ENCODE measurements around the gene SRP14.

DNA sequence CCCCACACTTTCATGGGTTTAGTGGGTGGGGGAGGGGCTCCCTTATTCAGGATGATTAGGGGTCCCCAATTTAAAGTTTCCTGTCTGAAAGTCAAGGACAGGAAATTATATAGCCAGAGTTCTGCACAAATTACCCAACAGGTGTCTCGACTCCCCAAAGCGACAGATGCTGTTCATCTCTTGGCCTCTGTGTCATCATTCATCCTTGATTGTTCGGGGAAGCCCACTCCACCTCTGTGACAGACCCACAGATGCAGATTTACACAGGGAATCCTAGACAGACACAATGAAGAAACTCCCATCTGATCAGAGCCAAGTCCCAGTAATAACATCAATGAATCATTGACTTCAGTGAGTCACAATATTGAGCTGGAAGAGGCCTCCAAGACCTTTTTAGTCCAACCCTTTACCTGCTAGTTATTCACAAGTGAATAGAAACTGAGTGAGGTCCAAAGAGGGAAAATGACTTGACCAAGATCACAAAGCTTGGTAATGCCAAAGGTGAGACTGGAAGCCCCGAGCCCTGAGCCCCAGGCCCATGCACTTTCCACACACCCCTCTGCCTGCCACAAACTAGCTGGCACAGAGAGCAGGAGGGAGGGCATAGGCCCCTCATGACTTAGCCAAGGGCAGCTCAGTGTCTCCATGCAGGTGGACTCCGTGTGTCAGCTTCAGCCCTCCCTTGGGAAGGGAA, 7.9 kb upstream of the SRP14 start:
- TF ChIP-seq CTCF (IDR thresholded peaks at IDR 0.05) = no peak
- TF ChIP-seq POLR2A (IDR thresholded peaks at IDR 0.05) = no peak
